Astrocyte (in vitro differentiated cells and primary cell): ENCODE data around the gene BEX4.

Source experiments
- CTCF ChIP-seq: IDR thresholded peaks from 2 replicates; pipeline ENCODE4 v1.5.1; 2011; ENCODE audit warnings: low read depth, mild to moderate bottlenecking, inconsistent platforms, low read length, moderate library complexity; ENCODE audit not compliant: insufficient read depth
- EZH2 ChIP-seq: IDR thresholded peaks from 2 replicates; pipeline ENCODE4 v1.6.1; 2012; ENCODE audit warnings: mild to moderate bottlenecking, low read length, inconsistent platforms; ENCODE audit not compliant: insufficient read depth

- TF ChIP-seq CTCF, result peak; percentile 42
- no peak for TF ChIP-seq EZH2
Measured at GRCh38 chrX:103211012-103211715, 3.7 kb upstream of the BEX4 start.
